MM.1S (cell line): ENCODE data around the gene ZNF41.

Experiments
- DNase-seq: peaks from one replicate; pipeline ENCODE4 v3.0.0-alpha.2; 2015
- H2AFZ ChIP-seq: fragments of 300-600 bp; sonication (generic); 2 replicates; pipeline ENCODE4 v1.6.0; 2016; ENCODE audit warnings: antibody characterized with exemption, low read length
- H3F3A ChIP-seq: fragments of 300-600 bp; sonication (generic); 2 replicates; pipeline ENCODE4 v1.6.1; 2016; ENCODE audit warnings: mild to moderate bottlenecking, antibody characterized with exemption, low read length, moderate library complexity, mixed read lengths; ENCODE audit not compliant: insufficient read depth
- H3K27ac ChIP-seq: fragments of 300-600 bp; sonication (generic); 2 replicates; pipeline ENCODE4 v1.5.1; 2016; ENCODE audit warnings: mild to moderate bottlenecking, low read length
- H3K27me3 ChIP-seq: fragments of 300-600 bp; sonication (generic); replicated peaks from 2 replicates; pipeline ENCODE4 v1.6.0; 2016; ENCODE audit warnings: low read length; ENCODE audit not compliant: insufficient read depth
- H3K36me3 ChIP-seq: fragments of 300-600 bp; sonication (generic); replicated peaks from 2 replicates; pipeline ENCODE4 v1.6.1; 2016; ENCODE audit warnings: mild to moderate bottlenecking, low read length, mixed read lengths; ENCODE audit not compliant: insufficient read depth
- H3K4me1 ChIP-seq: fragments of 300-600 bp; sonication (generic); 2 replicates; pipeline ENCODE4 v1.6.1; 2016; ENCODE audit warnings: low read length, mixed read lengths
- H3K4me2 ChIP-seq: fragments of 300-600 bp; sonication (generic); 2 replicates; pipeline ENCODE4 v1.6.0; 2016; ENCODE audit warnings: low read depth, low read length
- H3K4me3 ChIP-seq: fragments of 300-600 bp; sonication (generic); 2 replicates; pipeline ENCODE4 v1.5.1; 2016; ENCODE audit warnings: low read length, mixed read lengths
- H3K79me2 ChIP-seq: fragments of 300-600 bp; sonication (generic); 2 replicates; pipeline ENCODE4 v1.6.1; 2016; ENCODE audit warnings: mixed run types, low read length, mixed read lengths
- H3K9ac ChIP-seq: fragments of 300-600 bp; sonication (generic); 2 replicates; pipeline ENCODE4 v1.6.1; 2016; ENCODE audit warnings: low read length, mixed read lengths
- H3K9me2 ChIP-seq: fragments of 300-600 bp; sonication (generic); replicated peaks from 2 replicates; pipeline ENCODE4 v1.6.1; 2016; ENCODE audit warnings: mild to moderate bottlenecking, low read length, mixed read lengths; ENCODE audit not compliant: insufficient read depth
- H3K9me3 ChIP-seq: fragments of 300-600 bp; sonication (generic); replicated peaks from 2 replicates; pipeline ENCODE4 v1.6.1; 2016; ENCODE audit warnings: mild to moderate bottlenecking, low read length, mixed read lengths; ENCODE audit not compliant: insufficient read depth
- H4K20me1 ChIP-seq: fragments of 300-600 bp; sonication (generic); 2 replicates; pipeline ENCODE4 v1.6.1; 2016; ENCODE audit warnings: mild to moderate bottlenecking, low read length, moderate library complexity, mixed read lengths; ENCODE audit not compliant: insufficient read depth
- CTCF ChIP-seq: fragments of 300-600 bp; sonication (generic); IDR thresholded peaks from 2 replicates; pipeline ENCODE4 v1.5.1; 2016; ENCODE audit warnings: antibody characterized with exemption, low read length, mixed read lengths
- EZH2 ChIP-seq: fragments of 300-600 bp; sonication (generic); optimal IDR thresholded peaks from 2 replicates; pipeline ENCODE3; 2017; ENCODE audit warnings: low read depth, mild to moderate bottlenecking, antibody characterized with exemption, low read length, mixed read lengths
- EZH2phosphoT487 ChIP-seq: fragments of 300-600 bp; sonication (generic); IDR thresholded peaks from 2 replicates; pipeline ENCODE4 v1.6.1; 2018; ENCODE audit warnings: antibody characterized with exemption, low read length

Gene ZNF41

GRCh38 chrX:47458528-47458927 lies 24.5 kb downstream of the ZNF41 start:
- Histone ChIP-seq H3K79me2 (no peaks in the 10 kb centered on the region), H3K4me1 (no peaks in the 10 kb centered on the region), H4K20me1 (no peaks in the 10 kb centered on the region), H3K9me2 (no peaks in the 10 kb centered on the region), H3K9me3 (no peaks in the 10 kb centered on the region), H3K4me3 (no peak overlapping the region), H3K27ac (no peak overlapping the region), H3K4me2 (no peak overlapping the region), H3K36me3 (no peaks in the 10 kb centered on the region), H3F3A (no peaks in the 10 kb centered on the region), H3K27me3 (no peaks in the 10 kb centered on the region), H2AFZ (no peak overlapping the region), H3K9ac (no peak overlapping the region)
- no peak for DNase-seq
- no peak for TF ChIP-seq EZH2phosphoT487
- no peak for TF ChIP-seq CTCF
- no peak for TF ChIP-seq EZH2

GRCh38 chrX:47456080-47456479 lies 26.9 kb downstream of the ZNF41 start:
- Histone ChIP-seq H3K9ac (no peak overlapping the region), H3K4me2 (no peak overlapping the region), H3K79me2 (no peaks in the 10 kb centered on the region), H3K4me3 (no peak overlapping the region), H3K27me3 (no peaks in the 10 kb centered on the region), H3K36me3 (no peaks in the 10 kb centered on the region; the same call in 1 of the 2 replicates), H2AFZ (no peak overlapping the region), H3K4me1 (no peaks in the 10 kb centered on the region), H3K27ac (no peak overlapping the region), H3K9me2 (no peaks in the 10 kb centered on the region), H4K20me1 (no peaks in the 10 kb centered on the region), H3F3A (no peaks in the 10 kb centered on the region), H3K9me3 (no peaks in the 10 kb centered on the region)
- TF ChIP-seq EZH2phosphoT487 (no peak), CTCF (no peak), EZH2 (no peak)
- no peak for DNase-seq

GRCh38 chrX:47452112-47452511 lies 30.9 kb downstream of the ZNF41 start:
- Histone ChIP-seq H3F3A (no peaks in the 10 kb centered on the region), H3K4me1 (no peaks in the 10 kb centered on the region), H3K79me2 (no peaks in the 10 kb centered on the region), H3K9ac (no peak overlapping the region), H3K9me2 (no peaks in the 10 kb centered on the region), H3K27me3 (no peaks in the 10 kb centered on the region), H3K4me2 (no peak overlapping the region), H3K9me3 (no peaks in the 10 kb centered on the region), H4K20me1 (no peaks in the 10 kb centered on the region), H2AFZ (no peak overlapping the region), H3K36me3 (no peaks in the 10 kb centered on the region; the same call in 1 of the 2 replicates), H3K27ac (no peak overlapping the region), H3K4me3 (no peak overlapping the region)
- DNase-seq: no peak
- no peak for TF ChIP-seq CTCF
- TF ChIP-seq EZH2: no peak
- no peak for TF ChIP-seq EZH2phosphoT487
